Glutamatergic neuron (in vitro differentiated cells): ENCODE results near the gene PTPRJ. TPM values are rescaled to one million over a fixed set of nuclear protein-coding genes. Genes with fewer than 3 reads are reported as not detected.

Experiments used
- DNase-seq: peaks from one replicate; pipeline ENCODE4 v3.0.0; 2022
- H3K27ac Mint-ChIP-seq: one replicate; pipeline ENCODE4 v1.8.0; 2020; ENCODE audit warnings: mild to moderate bottlenecking, mixed read lengths, inconsistent platforms; ENCODE audit not compliant: unreplicated experiment
- H3K27me3 Mint-ChIP-seq: one replicate; pipeline ENCODE4 v1.8.0; 2020; ENCODE audit warnings: mild to moderate bottlenecking, moderate library complexity, mixed read lengths, inconsistent platforms; ENCODE audit not compliant: unreplicated experiment
- H3K36me3 Mint-ChIP-seq: one replicate; pipeline ENCODE4 v1.8.0; 2020; ENCODE audit warnings: mild to moderate bottlenecking, mixed read lengths, inconsistent platforms; ENCODE audit not compliant: unreplicated experiment
- H3K4me1 Mint-ChIP-seq: one replicate; pipeline ENCODE4 v1.8.0; 2020; ENCODE audit warnings: mild to moderate bottlenecking, low read depth, mixed read lengths, inconsistent platforms; ENCODE audit not compliant: unreplicated experiment
- H3K4me3 Mint-ChIP-seq: one replicate; pipeline ENCODE4 v1.8.0; 2020; ENCODE audit warnings: mild to moderate bottlenecking, mixed read lengths, inconsistent platforms; ENCODE audit not compliant: unreplicated experiment
- H3K9me3 Mint-ChIP-seq: one replicate; pipeline ENCODE4 v1.8.0; 2020; ENCODE audit warnings: mild to moderate bottlenecking, moderate library complexity, mixed read lengths, inconsistent platforms; ENCODE audit not compliant: unreplicated experiment
- CTCF ChIP-seq: fragments of 200-600 bp; sonication (generic); IDR thresholded peaks from one replicate; pipeline ENCODE4 v1.5.0; 2021; ENCODE audit not compliant: partially characterized antibody, unreplicated experiment
- total RNA-seq: library from RNA; stranded (reverse); fragmentation: NEBNext Ultra II Directional; extraction: Animal tissue kit (Norgen Biotek cat#: 25700); gene quantifications from one replicate; pipeline ENCODE4 v1.2.1, GENCODE V29; 2021; ENCODE audit not compliant: unreplicated experiment

The PTPRJ gene
- total RNA-seq, 1 donor from 2014 or later, result 2.4 TPM

DNA sequence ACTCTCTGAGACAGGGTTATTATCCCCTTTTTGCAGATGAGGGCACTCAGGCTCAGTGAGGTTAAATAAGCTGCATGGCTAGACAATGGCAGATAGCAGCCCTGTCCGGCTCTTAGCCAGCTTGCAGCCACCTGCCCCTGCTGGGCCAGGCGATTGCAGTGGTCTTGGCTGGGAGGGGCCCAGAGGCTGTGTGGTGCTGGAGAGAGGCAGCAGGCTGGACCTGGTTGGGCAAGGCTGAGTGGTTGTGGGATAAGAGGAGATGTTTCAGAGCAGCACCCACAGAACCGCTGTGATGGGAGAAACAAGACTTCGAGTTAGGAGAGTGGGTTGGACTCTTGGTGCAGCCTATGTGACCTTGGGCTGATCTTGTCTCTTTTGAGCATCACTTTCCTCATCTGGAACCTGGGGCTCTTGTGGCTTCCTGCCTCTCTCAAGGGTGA lies 25.5 kb downstream of the PTPRJ start:
- Mint-ChIP-seq H3K36me3 (no peaks in the 10 kb centered on the region), H3K4me1 (peaks cover 10% of the 10 kb centered on the region), H3K4me3 (no peak overlapping the region), H3K27ac (peak overlapping the region; percentile 54), H3K9me3 (no peaks in the 10 kb centered on the region), H3K27me3 (peaks cover 7% of the 10 kb centered on the region)
- DNase-seq, result peak; percentile 49
- TF ChIP-seq CTCF, result no peak

DNA sequence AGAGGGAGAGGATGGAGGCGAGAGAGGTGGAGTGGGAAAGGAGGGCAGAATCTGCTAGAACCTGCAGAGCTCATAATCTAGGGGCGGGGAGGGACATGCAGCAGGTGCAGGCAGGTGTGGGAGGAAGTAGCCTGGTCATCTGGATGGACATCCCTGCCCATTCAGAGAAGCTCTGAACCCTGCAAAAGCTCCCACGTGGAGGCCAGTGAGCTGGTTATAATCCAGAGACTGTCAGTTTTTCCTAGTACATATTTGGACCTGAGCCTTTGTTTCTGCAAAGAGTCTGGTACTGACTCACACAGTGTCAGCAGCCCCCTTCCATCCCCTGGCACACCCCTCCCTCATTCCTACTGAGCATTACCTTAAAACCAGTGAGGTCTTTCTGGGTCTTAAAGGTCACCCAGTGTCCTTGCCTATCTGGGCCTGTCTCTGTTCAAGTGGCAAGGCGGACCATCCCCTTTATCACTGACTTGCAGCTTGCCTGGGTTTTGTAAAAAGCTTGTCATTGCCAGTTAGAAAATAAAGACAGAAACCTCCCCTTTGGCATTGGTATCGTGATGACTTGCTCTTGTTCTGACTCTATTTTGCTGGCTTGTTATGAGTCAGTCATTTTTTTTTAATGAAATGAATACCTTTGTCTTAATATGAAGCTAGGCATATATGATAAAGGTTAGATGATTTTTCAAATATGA lies 26.1 kb downstream of the PTPRJ start:
- Mint-ChIP-seq H3K27me3 (peaks cover 6% of the 10 kb centered on the region), H3K27ac (no peak overlapping the region), H3K4me3 (no peak overlapping the region), H3K4me1 (peaks cover 10% of the 10 kb centered on the region), H3K36me3 (no peaks in the 10 kb centered on the region), H3K9me3 (no peaks in the 10 kb centered on the region)
- no peak for DNase-seq
- no peak for TF ChIP-seq CTCF

GRCh38 chr11:48007677-48008076 lies 27.3 kb downstream of the PTPRJ start:
- H3K4me1 Mint-ChIP-seq, result peaks cover 10% of the 10 kb centered on the region
- no peak for TF ChIP-seq CTCF
- H3K27ac Mint-ChIP-seq, result no peak overlapping the region
- H3K36me3 Mint-ChIP-seq, result no peaks in the 10 kb centered on the region
- peaks cover 8% of the 10 kb centered on the region for H3K27me3 Mint-ChIP-seq
- no peaks in the 10 kb centered on the region for H3K9me3 Mint-ChIP-seq
- no peak overlapping the region for H3K4me3 Mint-ChIP-seq
- no peak for DNase-seq

GRCh38 chr11:48008951-48009270 lies 28.6 kb downstream of the PTPRJ start:
- Mint-ChIP-seq H3K4me1 (peaks cover 10% of the 10 kb centered on the region), H3K36me3 (no peaks in the 10 kb centered on the region), H3K9me3 (peaks cover 2% of the 10 kb centered on the region), H3K27me3 (peaks cover 10% of the 10 kb centered on the region), H3K4me3 (no peak overlapping the region), H3K27ac (no peak overlapping the region)
- DNase-seq, result no peak
- no peak for TF ChIP-seq CTCF

DNA sequence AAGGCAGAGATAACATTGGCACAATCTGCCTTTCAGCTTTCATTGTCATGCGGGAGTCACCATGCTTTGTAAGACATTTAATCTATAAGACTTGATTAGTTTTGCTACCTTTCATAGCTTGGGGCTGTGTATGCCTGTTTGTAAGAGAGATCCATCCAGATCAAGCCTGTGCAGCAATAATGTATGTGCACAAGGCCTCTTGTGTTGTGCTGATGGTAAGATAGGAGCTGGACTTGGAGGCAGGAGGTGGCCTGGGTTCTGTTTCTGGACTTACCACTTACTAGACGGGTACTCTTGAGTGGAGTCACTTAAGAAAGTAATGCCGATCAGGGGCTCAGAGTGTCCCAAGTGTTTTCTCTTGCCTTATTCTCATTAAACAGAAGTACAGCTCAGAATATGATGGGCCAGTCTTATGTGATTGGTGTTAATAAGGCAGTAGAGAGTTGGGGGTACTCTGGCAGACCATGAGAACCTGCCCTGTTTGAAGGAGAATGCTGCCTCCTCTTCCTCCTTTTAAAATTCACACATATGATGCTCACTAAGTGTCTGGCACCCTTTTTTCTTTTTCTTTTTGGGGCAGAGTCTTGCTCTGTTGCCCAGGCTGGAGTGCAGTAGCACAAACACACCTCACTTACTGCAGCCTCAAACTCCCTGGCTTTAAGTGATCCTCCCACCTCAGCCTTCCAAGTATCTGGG lies 30.9 kb downstream of the PTPRJ start:
- no peak for DNase-seq
- no peak for TF ChIP-seq CTCF
- peaks cover 2% of the 10 kb centered on the region for H3K4me1 Mint-ChIP-seq
- peaks cover 4% of the 10 kb centered on the region for H3K9me3 Mint-ChIP-seq
- no peaks in the 10 kb centered on the region for H3K36me3 Mint-ChIP-seq
- no peak overlapping the region for H3K27ac Mint-ChIP-seq
- H3K27me3 Mint-ChIP-seq, result peaks cover 7% of the 10 kb centered on the region
- H3K4me3 Mint-ChIP-seq, result no peak overlapping the region
